HG03571 (cell line): ENCODE results near the gene PTPRT.

Experiments
- ATAC-seq: cut with Tn5 transposase; IDR thresholded peaks from one replicate; pipeline ENCODE4 v1.9.1; 2021; ENCODE audit not compliant: unreplicated experiment

Gene PTPRT

GRCh38 chr20:42740226-42740870 lies 449.4 kb downstream of the PTPRT start:
- no peak for ATAC-seq

GRCh38 chr20:42739683-42740082 lies 450.0 kb downstream of the PTPRT start:
- ATAC-seq = no peak

- ATAC-seq = no peak
These were observed 454.2 kb downstream of the PTPRT start for GRCh38 chr20:42735539-42735938.

- no peak for ATAC-seq
These were observed 454.9 kb downstream of the PTPRT start for GRCh38 chr20:42734660-42735368.

GRCh38 chr20:42721923-42722322 lies 467.8 kb downstream of the PTPRT start:
- ATAC-seq = no peak

- ATAC-seq = no peak
These were observed 475.2 kb downstream of the PTPRT start for GRCh38 chr20:42714298-42715141.

- ATAC-seq = no peak
These were observed 481.4 kb downstream of the PTPRT start for GRCh38 chr20:42708266-42708665.

- no peak for ATAC-seq
These were observed 482.9 kb downstream of the PTPRT start for GRCh38 chr20:42706759-42707158.

- no peak for ATAC-seq
These were observed 484.2 kb downstream of the PTPRT start for GRCh38 chr20:42705550-42705949.

GRCh38 chr20:42703744-42704143 lies 486.0 kb downstream of the PTPRT start:
- ATAC-seq = no peak

GRCh38 chr20:42701948-42702347 lies 487.8 kb downstream of the PTPRT start:
- ATAC-seq = no peak

GRCh38 chr20:42700372-42700771 lies 489.3 kb downstream of the PTPRT start:
- ATAC-seq = no peak

GRCh38 chr20:42697962-42698361 lies 491.7 kb downstream of the PTPRT start:
- ATAC-seq = no peak

- no peak for ATAC-seq
These were observed 498.8 kb downstream of the PTPRT start for GRCh38 chr20:42690842-42691437.

- ATAC-seq = no peak
These were observed 501.1 kb downstream of the PTPRT start for GRCh38 chr20:42688576-42688975.

- no peak for ATAC-seq
These were observed 503.6 kb downstream of the PTPRT start for GRCh38 chr20:42686057-42686456.

GRCh38 chr20:42678895-42679294 lies 510.8 kb downstream of the PTPRT start:
- no peak for ATAC-seq

GRCh38 chr20:42656130-42656529 lies 533.6 kb downstream of the PTPRT start:
- no peak for ATAC-seq

GRCh38 chr20:42652266-42652665 lies 537.4 kb downstream of the PTPRT start:
- ATAC-seq = no peak

- ATAC-seq = no peak
These were observed 539.4 kb downstream of the PTPRT start for GRCh38 chr20:42650191-42650746.

GRCh38 chr20:42649748-42650147 lies 540.0 kb downstream of the PTPRT start:
- no peak for ATAC-seq
